K562 (cell line): Measurements from ENCODE around the gene NFKB2. TPM values are rescaled to one million over a fixed set of nuclear protein-coding genes. Genes with fewer than 3 reads are reported as not detected.

Source experiments
- ATAC-seq: fragments of 200-7000 bp; cut with Tn5 transposase; 3 replicates; pipeline ENCODE4 v1.9.1; 2020; ENCODE audit warnings: moderate library complexity
- BruUV-seq: library from RNA; stranded (reverse); fragments of 400-500 nt; replicated peaks from 2 replicates; lab custom pipeline; 2021; lab: Mats Ljungman, UMichigan
- CTCF ChIA-PET: fragments of 300-600 bp; formaldehyde crosslinking; extraction: SDS; loops from one replicate; lab custom pipeline; 2021; ENCODE audit warnings: low intra/inter-chr PET ratio; lab: Yijun Ruan, JAX
- POLR2A ChIA-PET: fragments of 300-600, 350-650 bp; sonication (Branson Sonifier 250); formaldehyde crosslinking; extraction: SDS; loops from one replicate; lab custom pipeline; 2021; ENCODE audit warnings: antibody characterized with exemption, inconsistent platforms; lab: Yijun Ruan, JAX
- DNase-seq, 4 experiments: peaks; one replicate each; pipeline versions ENCODE4 v3.0.0 to v3.0.0-alpha.2; 2011 to 2018; ENCODE audit warnings: low spot score in 3 of 4, mixed read lengths in 3 of 4; ENCODE audit errors: extremely low read depth in 1 of 4
- FAIRE-seq: peaks from 2 replicates; lab custom pipeline; 2011; peaks lifted over from hg19 to GRCh38; lab: Jason Lieb, UNC
- H2AFZ ChIP-seq: 2 replicates; pipeline ENCODE4 v1.6.0; 2011; ENCODE audit warnings: low read depth, low read length, control low read depth, inconsistent platforms
- H3K27ac ChIP-seq: fragments of 200-600 bp; 3 replicates; pipeline ENCODE4 v1.8.0; 2011; ENCODE audit warnings: low read depth, mild to moderate bottlenecking, control low read depth, inconsistent platforms, low read length, moderate library complexity, mixed read lengths; ENCODE audit errors: extremely low read depth
- H3K27me3 ChIP-seq, 2 experiments: fragments of 300-600 bp in 1 of 2; 2 replicates in 1 of 2; 3 replicates in 1 of 2; pipeline versions ENCODE4 v1.6.0 to v1.8.0; 2011; ENCODE audit warnings: inconsistent platforms in 2 of 2, low read length in 2 of 2, mild to moderate bottlenecking in 1 of 2, mixed read lengths in 1 of 2, moderate library complexity in 1 of 2; ENCODE audit not compliant: control insufficient read depth in 2 of 2, insufficient read depth in 2 of 2
- H3K36me3 ChIP-seq: fragments of 300-600 bp; 3 replicates; pipeline ENCODE4 v1.8.0; 2011; ENCODE audit warnings: mild to moderate bottlenecking, low read length, inconsistent platforms; ENCODE audit not compliant: control insufficient read depth, insufficient read depth
- H3K4me1 ChIP-seq, 2 experiments: fragments of 200-600 bp in 1 of 2; replicated peaks in 1 of 2; 2 replicates in 1 of 2; 3 replicates in 1 of 2; pipeline versions ENCODE4 v1.5.1 to v1.8.0; 2011; ENCODE audit warnings: inconsistent platforms in 2 of 2, low read length in 2 of 2, mild to moderate bottlenecking in 1 of 2, mixed read lengths in 1 of 2, moderate library complexity in 1 of 2; ENCODE audit not compliant: control insufficient read depth in 2 of 2, insufficient read depth in 2 of 2
- H3K4me2 ChIP-seq: 2 replicates; pipeline ENCODE4 v1.6.1; 2011; ENCODE audit warnings: low read length, control low read depth, inconsistent platforms, mixed read lengths; ENCODE audit not compliant: insufficient read depth
- H3K4me3 ChIP-seq: fragments of 200-600 bp; sonication (generic), shearing (Covaris generic); 2 replicates; pipeline ENCODE4 v1.5.1; 2016; ENCODE audit warnings: control low read depth, inconsistent platforms
- H3K79me2 ChIP-seq: fragments of 200-600 bp; 3 replicates; pipeline ENCODE4 v1.8.0; 2011; ENCODE audit warnings: low read length, inconsistent platforms; ENCODE audit not compliant: control insufficient read depth, insufficient read depth
- H3K9ac ChIP-seq, 2 experiments: 2 replicates each; pipeline versions ENCODE4 v1.6.0 to v1.6.1; 2011; ENCODE audit warnings: low read depth in 2 of 2, low read length in 2 of 2, control low read depth in 1 of 2, inconsistent platforms in 1 of 2, mild to moderate bottlenecking in 1 of 2, mixed read lengths in 1 of 2; ENCODE audit not compliant: insufficient read depth in 1 of 2
- H3K9me1 ChIP-seq: one replicate; pipeline ENCODE4 v1.6.0; 2011; ENCODE audit warnings: inconsistent platforms, mild to moderate bottlenecking, low read length, moderate library complexity; ENCODE audit not compliant: control insufficient read depth, insufficient read depth
- H3K9me3 ChIP-seq: replicated peaks from 2 replicates; pipeline ENCODE4 v1.5.1; 2011; ENCODE audit warnings: low read depth, low read length, inconsistent platforms; ENCODE audit not compliant: control insufficient read depth, insufficient read depth
- H4K20me1 ChIP-seq: replicated peaks from 2 replicates; pipeline ENCODE4 v1.6.1; 2011; ENCODE audit warnings: low read length, inconsistent platforms, mixed read lengths; ENCODE audit not compliant: control insufficient read depth, insufficient read depth
- FOXK1 ChIP-seq: sonication (generic); formaldehyde crosslinking; IDR thresholded peaks from 2 replicates; pipeline ENCODE4 v1.8.0; 2022; ENCODE audit warnings: missing genetic modification reagents, mild to moderate bottlenecking, borderline replicate concordance
- NCOR1 ChIP-seq: fragments of 450-650 bp; IDR thresholded peaks from 2 replicates; pipeline ENCODE4 v1.6.1; 2016; ENCODE audit warnings: mild to moderate bottlenecking, moderate library complexity
- NELFE ChIP-seq: IDR thresholded peaks from 2 replicates; pipeline ENCODE4 v1.6.1; 2011; ENCODE audit warnings: mild to moderate bottlenecking; ENCODE audit not compliant: insufficient read depth, insufficient read length
- NFRKB ChIP-seq: fragments of 450-650 bp; IDR thresholded peaks from 2 replicates; pipeline ENCODE4 v1.6.1; 2016; ENCODE audit warnings: low read depth
- SP1 ChIP-seq: sonication (generic); formaldehyde crosslinking; IDR thresholded peaks from 2 replicates; pipeline ENCODE4 v1.8.1; 2022; ENCODE audit warnings: mild to moderate bottlenecking, missing genetic modification reagents
- TEAD4 ChIP-seq, 2 experiments: sonication (generic) in 1 of 2; formaldehyde crosslinking in 1 of 2; IDR thresholded peaks; 2 replicates each; pipeline versions ENCODE4 v1.6.1 to v1.8.0; 2012 to 2022; ENCODE audit warnings: borderline replicate concordance in 1 of 2, inconsistent platforms in 1 of 2, low read length in 1 of 2, mild to moderate bottlenecking in 1 of 2, missing genetic modification reagents in 1 of 2
- ZNF280A ChIP-seq: fragments of 450-650 bp; IDR thresholded peaks from 2 replicates; pipeline ENCODE4 v1.6.1; 2018; ENCODE audit warnings: mild to moderate bottlenecking, low read depth; ENCODE audit not compliant: partially characterized antibody
- WGBS: fragments of 100-300 bp; shearing (Covaris generic); methylation state at CpG from one replicate; pipeline ENCODE4 v1.1.6; 2016; ENCODE audit warnings: low coverage, mixed read lengths; ENCODE audit not compliant: insufficient coverage; ENCODE audit errors: missing lambda C conversion rate; 5-methylcytosine and 5-hydroxymethylcytosine counted together
- in situ Hi-C: fragments of 300-500 bp; cut with MboI; formaldehyde crosslinking; loops from 4 replicates; pipeline ENCODE4 v1.15.0; 2018; ENCODE audit warnings: inconsistent platforms, mixed read lengths
- intact Hi-C: fragments of 100-400 bp; cut with micrococcal nuclease; formaldehyde crosslinking; loops from 2 replicates; pipeline ENCODE4 v1.14.2; 2022
- polyA plus RNA-seq, 8 experiments: library from polyadenylated mRNA; depleted of rRNA in 4 of 8; stranded (reverse) in 5 of 8; unstranded in 3 of 8; fragments of >200 nt; fragmentation: Nextera tagmentation in 2 of 8; fragmentation: Illumina TruSeq in 1 of 8; extraction: Ambion mirVana in 2 of 8; extraction: Trizol in 1 of 8; gene quantifications; 2 replicates each; pipeline versions ENCODE4 v1.2.1 to v1.2.3, GENCODE V29; 2011 to 2014; ENCODE audit warnings: inconsistent platforms in 1 of 8, missing spikeins in 1 of 8
- total RNA-seq, 7 experiments: library from RNA; depleted of rRNA in 6 of 7; stranded (reverse); fragments of >200 nt in 6 of 7; fragmentation: Illumina TruSeq in 2 of 7; extraction: Trizol in 2 of 7; gene quantifications; 2 replicates each; pipeline versions ENCODE4 v1.2.1 to v1.2.3, GENCODE V29; 2011 to 2021; ENCODE audit warnings: low replicate concordance in 1 of 7
- TF ChIP-seq, protein P1 (sequence below): fragments of 200-800 bp; sonication (Bioruptor generic); IDR thresholded peaks from 2 replicates; pipeline ENCODE4 v1.6.1; 2016; ENCODE audit warnings: missing genetic modification characterization, missing compliant biosample characterization
- TF ChIP-seq, protein P2 (sequence below): fragments of 200-400 bp; formaldehyde crosslinking; IDR thresholded peaks from 2 replicates; pipeline ENCODE4 v1.6.1; 2017; ENCODE audit warnings: mild to moderate bottlenecking, low read depth, low read length, moderate library complexity

The NFKB2 gene
- total and polyA plus RNA-seq, 9 of the 15 experiments (the other 6 are each of a cell fraction or from before 2014, with no cell fraction given), result 0.07 to 20.3 (median 7.9) TPM

GRCh38 chr10:102451105-102451969 lies 55.8 kb downstream of the NFKB2 start, which contains the start of gene C10orf95:
C10orf95 (minus strand) TSS chr10:102451543; CDS start chr10:102451093, 450 bp downstream.
- Histone ChIP-seq H3K27ac (peak within 1 kb of the TSS; percentile 95), H3K36me3 (peaks cover 40% of the 10 kb centered on the region; the same call in 2 of the 3 replicates), H3K9me3 (no peaks in the 10 kb centered on the region), H3K9me1 (no peaks in the 10 kb centered on the region), H3K9ac (peak within 1 kb of the TSS; percentile 90 to 94), H3K4me1 (peaks cover 36 to 41% of the 10 kb centered on the region in 2 experiments), H2AFZ (0 out of 2 replicates have a peak within 1 kb of the TSS, but pooled peaks have one; percentile 52), H3K27me3 (no peaks in the 10 kb centered on the region), H4K20me1 (no peaks in the 10 kb centered on the region), H3K79me2 (peaks cover 43% of the 10 kb centered on the region), H3K4me3 (peak within 1 kb of the TSS; percentile 80), H3K4me2 (peak within 1 kb of the TSS; percentile 94)
- WGBS, result 5% methylated on average over 22 of the region's 28 CpGs
- in situ Hi-C loops (no loop called here), intact Hi-C loops (no loop called here)
- TSS peak; percentile 25 for BruUV-seq
- FAIRE-seq, result no peak
- POLR2A ChIA-PET, result interaction anchor here (0.6 to 3.3 kb wide), 12 partner anchors 10 to 201 kb away, joined by 3 to 24 read pairs (median 6); partner anchors contain the start of genes CUEDC2 and FBXL15
- CTCF ChIA-PET, result no interaction called here
- peak; percentile 27 for ATAC-seq
- DNase-seq, result no peak
- no peak for TF ChIP-seq NFRKB
- no peak for TF ChIP-seq TEAD4 (IDR thresholded peaks at IDR 0.05; ENCODE audit: low read length)
- TF ChIP-seq TEAD4 (CRISPR knock-in tag; IDR thresholded peaks at IDR 0.05; ENCODE audit: borderline replicate concordance), result no peak
- TF ChIP-seq NELFE, result no peak
- TF ChIP-seq SP1, result no peak
- TF ChIP-seq ZNF280A, result no peak
- TF ChIP-seq, protein P1, sequence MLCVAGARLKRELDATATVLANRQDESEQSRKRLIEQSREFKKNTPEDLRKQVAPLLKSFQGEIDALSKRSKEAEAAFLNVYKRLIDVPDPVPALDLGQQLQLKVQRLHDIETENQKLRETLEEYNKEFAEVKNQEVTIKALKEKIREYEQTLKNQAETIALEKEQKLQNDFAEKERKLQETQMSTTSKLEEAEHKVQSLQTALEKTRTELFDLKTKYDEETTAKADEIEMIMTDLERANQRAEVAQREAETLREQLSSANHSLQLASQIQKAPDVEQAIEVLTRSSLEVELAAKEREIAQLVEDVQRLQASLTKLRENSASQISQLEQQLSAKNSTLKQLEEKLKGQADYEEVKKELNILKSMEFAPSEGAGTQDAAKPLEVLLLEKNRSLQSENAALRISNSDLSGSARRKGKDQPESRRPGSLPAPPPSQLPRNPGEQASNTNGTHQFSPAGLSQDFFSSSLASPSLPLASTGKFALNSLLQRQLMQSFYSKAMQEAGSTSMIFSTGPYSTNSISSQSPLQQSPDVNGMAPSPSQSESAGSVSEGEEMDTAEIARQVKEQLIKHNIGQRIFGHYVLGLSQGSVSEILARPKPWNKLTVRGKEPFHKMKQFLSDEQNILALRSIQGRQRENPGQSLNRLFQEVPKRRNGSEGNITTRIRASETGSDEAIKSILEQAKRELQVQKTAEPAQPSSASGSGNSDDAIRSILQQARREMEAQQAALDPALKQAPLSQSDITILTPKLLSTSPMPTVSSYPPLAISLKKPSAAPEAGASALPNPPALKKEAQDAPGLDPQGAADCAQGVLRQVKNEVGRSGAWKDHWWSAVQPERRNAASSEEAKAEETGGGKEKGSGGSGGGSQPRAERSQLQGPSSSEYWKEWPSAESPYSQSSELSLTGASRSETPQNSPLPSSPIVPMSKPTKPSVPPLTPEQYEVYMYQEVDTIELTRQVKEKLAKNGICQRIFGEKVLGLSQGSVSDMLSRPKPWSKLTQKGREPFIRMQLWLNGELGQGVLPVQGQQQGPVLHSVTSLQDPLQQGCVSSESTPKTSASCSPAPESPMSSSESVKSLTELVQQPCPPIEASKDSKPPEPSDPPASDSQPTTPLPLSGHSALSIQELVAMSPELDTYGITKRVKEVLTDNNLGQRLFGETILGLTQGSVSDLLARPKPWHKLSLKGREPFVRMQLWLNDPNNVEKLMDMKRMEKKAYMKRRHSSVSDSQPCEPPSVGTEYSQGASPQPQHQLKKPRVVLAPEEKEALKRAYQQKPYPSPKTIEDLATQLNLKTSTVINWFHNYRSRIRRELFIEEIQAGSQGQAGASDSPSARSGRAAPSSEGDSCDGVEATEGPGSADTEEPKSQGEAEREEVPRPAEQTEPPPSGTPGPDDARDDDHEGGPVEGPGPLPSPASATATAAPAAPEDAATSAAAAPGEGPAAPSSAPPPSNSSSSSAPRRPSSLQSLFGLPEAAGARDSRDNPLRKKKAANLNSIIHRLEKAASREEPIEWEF (CRISPR knock-in tag), result no peak
- no peak for TF ChIP-seq NCOR1
- TF ChIP-seq, protein P2, sequence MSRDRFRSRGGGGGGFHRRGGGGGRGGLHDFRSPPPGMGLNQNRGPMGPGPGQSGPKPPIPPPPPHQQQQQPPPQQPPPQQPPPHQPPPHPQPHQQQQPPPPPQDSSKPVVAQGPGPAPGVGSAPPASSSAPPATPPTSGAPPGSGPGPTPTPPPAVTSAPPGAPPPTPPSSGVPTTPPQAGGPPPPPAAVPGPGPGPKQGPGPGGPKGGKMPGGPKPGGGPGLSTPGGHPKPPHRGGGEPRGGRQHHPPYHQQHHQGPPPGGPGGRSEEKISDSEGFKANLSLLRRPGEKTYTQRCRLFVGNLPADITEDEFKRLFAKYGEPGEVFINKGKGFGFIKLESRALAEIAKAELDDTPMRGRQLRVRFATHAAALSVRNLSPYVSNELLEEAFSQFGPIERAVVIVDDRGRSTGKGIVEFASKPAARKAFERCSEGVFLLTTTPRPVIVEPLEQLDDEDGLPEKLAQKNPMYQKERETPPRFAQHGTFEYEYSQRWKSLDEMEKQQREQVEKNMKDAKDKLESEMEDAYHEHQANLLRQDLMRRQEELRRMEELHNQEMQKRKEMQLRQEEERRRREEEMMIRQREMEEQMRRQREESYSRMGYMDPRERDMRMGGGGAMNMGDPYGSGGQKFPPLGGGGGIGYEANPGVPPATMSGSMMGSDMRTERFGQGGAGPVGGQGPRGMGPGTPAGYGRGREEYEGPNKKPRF, result no peak
- peak; percentile 46; the same call in 1 of the 2 replicates for TF ChIP-seq FOXK1 (CRISPR knock-in tag)
